ENCODE data around the gene PCSK7. TPM values are rescaled to one million over a fixed set of nuclear protein-coding genes. Genes with fewer than 3 reads are reported as not detected.

Gene PCSK7
- total and polyA plus RNA-seq, 2 of the 4 experiments (the other 2 are of a cell fraction): 35.8 to 54.3 TPM

DNA sequence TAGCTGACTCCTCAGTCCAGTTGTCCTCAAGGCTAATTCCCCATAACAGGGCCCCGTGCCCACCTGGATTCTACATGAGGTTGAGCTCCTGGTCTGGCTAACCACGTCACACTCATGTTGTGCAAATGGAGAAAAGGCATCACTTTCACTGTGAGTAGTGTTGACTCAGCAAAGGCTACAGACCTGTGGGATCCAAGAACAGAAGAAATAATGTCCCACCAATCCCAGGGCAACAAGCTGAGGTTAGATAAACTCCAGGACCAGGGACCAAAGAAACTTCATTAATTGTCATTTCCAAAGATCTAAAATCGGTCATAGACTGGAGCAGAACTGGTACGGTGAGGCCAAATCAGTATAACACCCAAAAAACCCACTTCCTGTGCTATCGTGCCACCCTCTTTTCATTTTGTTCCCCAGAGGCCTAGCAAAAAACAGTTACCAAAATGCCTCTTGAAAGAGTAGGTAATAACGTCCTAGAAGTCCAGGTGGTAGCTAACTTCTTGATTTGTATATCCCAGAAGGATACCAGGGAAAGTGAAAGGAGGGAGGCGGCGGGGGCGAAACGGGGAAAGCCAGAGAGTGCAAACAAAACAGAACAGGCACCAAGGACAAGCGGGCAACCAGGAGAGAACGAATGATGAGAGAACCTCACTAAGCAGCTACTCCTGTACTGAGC, 1.4 kb downstream of the PCSK7 start:
- Histone ChIP-seq H3K4me2 (ENCODE audit: low read depth, low read length) (peak overlapping the region; percentile 85; the same call in 1 of the 2 replicates), H3K9me3 (ENCODE audit: control insufficient read depth, insufficient read depth, low read length) (no peaks in the 10 kb centered on the region), H3K4ac (ENCODE audit: low read depth, low read length) (no peak overlapping the region), H3K9ac (ENCODE audit: low read depth, low read length) (peak overlapping the region; percentile 55; the same call in 1 of the 2 replicates), H3K27me3 (ENCODE audit: control insufficient read depth, insufficient read depth, low read length) (no peaks in the 10 kb centered on the region), H3K18ac (ENCODE audit: low read depth, low read length) (no peak overlapping the region), H3K9me1 (ENCODE audit: insufficient read depth, low read length) (no peaks in the 10 kb centered on the region), H4K5ac (ENCODE audit: low read depth, low read length) (no peak overlapping the region), H2BK20ac (ENCODE audit: low read depth, low read length) (no peak overlapping the region), H2AFZ (replicated peaks; ENCODE audit: low read length, poor library complexity) (no peak overlapping the region), H4K8ac (ENCODE audit: low read depth in 2 of 2, low read length in 2 of 2) (no peak overlapping the region), H2BK15ac (ENCODE audit: low read depth, low read length) (no peak overlapping the region), H3K27ac (ENCODE audit: insufficient read depth, low read length) (no peak overlapping the region), H3K56ac (ENCODE audit: extremely low read depth, insufficient read depth, low read length) (no peak overlapping the region), H2BK120ac (ENCODE audit: low read depth, low read length) (no peak overlapping the region), H3K36me3 (ENCODE audit: control insufficient read depth, insufficient read depth, low read length) (peaks cover 30% of the 10 kb centered on the region), H2BK5ac (ENCODE audit: low read depth, low read length, poor library complexity, severe bottlenecking) (no peak overlapping the region), H3K14ac (replicated peaks; ENCODE audit: low read depth, low read length) (no peak overlapping the region), H3K4me3 (ENCODE audit: insufficient read depth, low read depth, low read length) (no peak overlapping the region), H3K79me1 (ENCODE audit: low read depth in 1 of 2, low read length in 2 of 2) (peaks cover 27 to 52% of the 10 kb centered on the region in 2 experiments), H2AK5ac (ENCODE audit: low read depth, low read length) (no peak overlapping the region), H4K91ac (ENCODE audit: insufficient read depth, low read depth, low read length) (no peak overlapping the region), H3K4me1 (ENCODE audit: control insufficient read depth, insufficient read depth, low read length) (peaks cover 7% of the 10 kb centered on the region), H2AK9ac (replicated peaks; ENCODE audit: low read depth, low read length, poor library complexity) (no peak overlapping the region), H3K23ac (ENCODE audit: low read depth, low read length) (no peak overlapping the region; the same call in 1 of the 2 replicates), H4K20me1 (ENCODE audit: insufficient read depth, low read length) (no peaks in the 10 kb centered on the region; the same call in 1 of the 2 replicates)
- TF ChIP-seq POLR2A (IDR thresholded peaks at IDR 0.05; ENCODE audit: low read depth, low read length) (no peak), MAFK (IDR thresholded peaks at IDR 0.05; ENCODE audit: low read depth, low read length) (peak; percentile 49)
- WGBS, 2 experiments (ENCODE audit: extremely low coverage in 2 of 2, insufficient read length in 1 of 2): 80% methylated on average over 1 of the region's 12 CpGs; no CpG with 5 or more reads in 1 of the 2 experiments
- peak; percentile 51 for DNase-seq
- in situ Hi-C loops (cut with MboI; ENCODE audit: low sequenced_read_pairs): loop anchor here (5.0 kb wide), 1 partner anchor 443 kb away; the partner anchor contains the start of gene ZPR1
- ATAC-seq (ENCODE audit: low read depth): no peak
- POLR2A ChIA-PET (ENCODE audit: unreplicated experiment): interaction anchor here (0.6 kb wide), 1 partner anchor 56 kb away, joined by 9 read pairs; no protein-coding TSS in a partner anchor
- dilution Hi-C loops (cut with HindIII; ENCODE audit: low sequenced_read_pairs, unreplicated experiment): no loop called here
- CTCF ChIA-PET: interaction anchor here (0.6 to 1.3 kb wide), 4 partner anchors 8 to 318 kb away, joined by 3 to 4 read pairs (median 3); no protein-coding TSS in a partner anchor
- intact Hi-C loops (cut with micrococcal nuclease): loop anchor here (10.0 kb wide), 1 partner anchor 394 kb away; no protein-coding TSS in a partner anchor
- BruUV-seq (replicated peaks): no TSS peak
